DOHH2 (cell line): ENCODE data around the gene CNDP1.

ENCODE experiments used
- H3F3A ChIP-seq: fragments of 200-600 bp; sonication (generic), shearing (Covaris generic); 2 replicates; pipeline ENCODE4 v1.6.0; 2016; ENCODE audit warnings: antibody characterized with exemption, mild to moderate bottlenecking; ENCODE audit not compliant: control insufficient read depth, insufficient read depth
- H3K27ac ChIP-seq: fragments of 200-600 bp; sonication (generic); 2 replicates; pipeline ENCODE4 v1.5.1; 2014; ENCODE audit warnings: low read depth, mild to moderate bottlenecking, low read length, moderate library complexity
- H3K27me3 ChIP-seq: fragments of 200-600 bp; sonication (generic); 2 replicates; pipeline ENCODE4 v1.6.1; 2014; ENCODE audit warnings: mild to moderate bottlenecking, low read length, mixed read lengths; ENCODE audit not compliant: control insufficient read depth
- H3K36me3 ChIP-seq: fragments of 200-600 bp; sonication (generic); 2 replicates; pipeline ENCODE4 v1.6.1; 2014; ENCODE audit warnings: mild to moderate bottlenecking, low read length, moderate library complexity, mixed read lengths; ENCODE audit not compliant: control insufficient read depth
- H3K4me1 ChIP-seq: fragments of 200-600 bp; sonication (generic); 2 replicates; pipeline ENCODE4 v1.6.1; 2014; ENCODE audit warnings: mild to moderate bottlenecking, low read length, mixed read lengths; ENCODE audit not compliant: control insufficient read depth
- H3K4me2 ChIP-seq: fragments of 200-600 bp; sonication (generic); 2 replicates; pipeline ENCODE4 v1.6.0; 2014; ENCODE audit warnings: mild to moderate bottlenecking, low read length, moderate library complexity
- H3K4me3 ChIP-seq: fragments of 200-600 bp; sonication (generic); 2 replicates; pipeline ENCODE4 v1.5.1; 2014; ENCODE audit warnings: mild to moderate bottlenecking, low read length, mixed read lengths
- H3K79me2 ChIP-seq: fragments of 200-600 bp; sonication (generic); 2 replicates; pipeline ENCODE4 v1.6.1; 2014; ENCODE audit warnings: mild to moderate bottlenecking, low read length, mixed read lengths; ENCODE audit not compliant: control insufficient read depth
- H3K9me2 ChIP-seq: fragments of 200-600 bp; sonication (generic); replicated peaks from 2 replicates; pipeline ENCODE4 v1.6.1; 2014; ENCODE audit warnings: mild to moderate bottlenecking, low read length, mixed read lengths; ENCODE audit not compliant: control insufficient read depth
- H3K9me3 ChIP-seq: fragments of 200-600 bp; sonication (generic); 2 replicates; pipeline ENCODE4 v1.6.1; 2014; ENCODE audit warnings: antibody characterized with exemption, low read length, mixed read lengths; ENCODE audit not compliant: control insufficient read depth, insufficient read depth
- H4K20me1 ChIP-seq: fragments of 200-600 bp; sonication (generic); 2 replicates; pipeline ENCODE4 v1.6.0; 2014; ENCODE audit warnings: low read depth, mild to moderate bottlenecking, antibody characterized with exemption, low read length, moderate library complexity; ENCODE audit not compliant: control insufficient read depth, insufficient read depth
- CTCF ChIP-seq: fragments of 200-600 bp; sonication (generic); IDR thresholded peaks from one replicate; pipeline ENCODE4 v1.5.1; 2014; ENCODE audit warnings: antibody characterized with exemption, mild to moderate bottlenecking, low read depth, low read length; ENCODE audit not compliant: poor library complexity, severe bottlenecking
- EZH2phosphoT487 ChIP-seq: fragments of 200-600 bp; sonication (generic); IDR thresholded peaks from 2 replicates; pipeline ENCODE4 v1.6.1; 2017; ENCODE audit warnings: borderline replicate concordance, mild to moderate bottlenecking, antibody characterized with exemption, low read length, moderate library complexity, mixed read lengths

CNDP1 gene

DNA sequence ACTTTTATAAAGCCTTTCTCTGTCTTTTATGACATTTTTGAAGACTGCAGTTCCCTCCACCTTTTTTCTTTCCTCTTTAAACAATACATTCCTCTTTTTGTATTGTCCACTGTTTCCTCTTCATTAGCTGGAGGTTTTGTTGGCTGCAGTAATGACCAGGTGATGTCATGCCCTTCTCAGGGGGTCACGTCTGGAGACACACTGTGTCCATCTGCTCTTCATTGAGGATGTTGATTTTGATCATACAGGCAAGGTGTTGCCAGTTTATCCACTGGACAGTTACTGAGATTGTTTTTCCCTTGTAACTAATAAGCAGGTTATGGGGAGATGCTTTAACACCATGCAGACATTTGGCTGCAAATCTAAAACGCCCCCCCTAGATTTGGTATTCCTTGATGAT lies 83.2 kb downstream of the CNDP1 start:
- no peaks in the 10 kb centered on the region for H3K9me3 ChIP-seq
- no peaks in the 10 kb centered on the region for H3F3A ChIP-seq
- peaks cover 59% of the 10 kb centered on the region for H3K79me2 ChIP-seq
- no peak overlapping the region for H3K4me2 ChIP-seq
- no peak overlapping the region for H3K4me3 ChIP-seq
- no peak overlapping the region for H3K27ac ChIP-seq
- H3K27me3 ChIP-seq, result no peaks in the 10 kb centered on the region
- H3K4me1 ChIP-seq, result peaks cover 9% of the 10 kb centered on the region
- 0 out of 2 replicates have a peak, but pooled peaks cover 3% of the 10 kb centered on the region for H4K20me1 ChIP-seq
- TF ChIP-seq EZH2phosphoT487, result no peak
- TF ChIP-seq CTCF, result no peak
- no peaks in the 10 kb centered on the region for H3K9me2 ChIP-seq
- H3K36me3 ChIP-seq, result no peaks in the 10 kb centered on the region

DNA sequence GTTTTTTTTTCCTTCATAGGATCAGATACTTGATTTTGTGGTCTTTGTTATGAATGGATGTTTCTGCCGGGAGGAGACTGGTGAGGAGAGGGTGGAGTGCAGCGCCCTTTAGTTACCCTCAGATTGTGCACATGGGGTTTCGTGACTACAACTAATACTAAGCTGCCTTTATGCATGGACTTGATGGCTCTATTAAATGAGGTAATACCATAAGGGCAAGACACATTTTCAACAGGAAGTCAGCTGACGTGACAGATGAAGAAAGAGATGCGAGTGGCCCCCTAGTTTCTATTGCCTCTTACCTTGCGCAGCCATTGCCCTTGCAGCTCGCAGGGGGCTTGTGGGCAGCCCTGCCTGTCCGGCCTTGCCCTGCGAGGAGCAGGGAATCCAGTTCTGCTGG lies 87.8 kb downstream of the CNDP1 start:
- Histone ChIP-seq H3F3A (no peaks in the 10 kb centered on the region), H3K4me2 (no peak overlapping the region), H3K79me2 (peaks cover 63% of the 10 kb centered on the region), H3K4me1 (no peaks in the 10 kb centered on the region), H3K27me3 (no peaks in the 10 kb centered on the region), H3K27ac (no peak overlapping the region), H3K9me3 (no peaks in the 10 kb centered on the region), H3K4me3 (no peak overlapping the region), H3K36me3 (no peaks in the 10 kb centered on the region), H3K9me2 (no peaks in the 10 kb centered on the region), H4K20me1 (peaks cover 14% of the 10 kb centered on the region; the same call in 1 of the 2 replicates)
- no peak for TF ChIP-seq EZH2phosphoT487

DNA sequence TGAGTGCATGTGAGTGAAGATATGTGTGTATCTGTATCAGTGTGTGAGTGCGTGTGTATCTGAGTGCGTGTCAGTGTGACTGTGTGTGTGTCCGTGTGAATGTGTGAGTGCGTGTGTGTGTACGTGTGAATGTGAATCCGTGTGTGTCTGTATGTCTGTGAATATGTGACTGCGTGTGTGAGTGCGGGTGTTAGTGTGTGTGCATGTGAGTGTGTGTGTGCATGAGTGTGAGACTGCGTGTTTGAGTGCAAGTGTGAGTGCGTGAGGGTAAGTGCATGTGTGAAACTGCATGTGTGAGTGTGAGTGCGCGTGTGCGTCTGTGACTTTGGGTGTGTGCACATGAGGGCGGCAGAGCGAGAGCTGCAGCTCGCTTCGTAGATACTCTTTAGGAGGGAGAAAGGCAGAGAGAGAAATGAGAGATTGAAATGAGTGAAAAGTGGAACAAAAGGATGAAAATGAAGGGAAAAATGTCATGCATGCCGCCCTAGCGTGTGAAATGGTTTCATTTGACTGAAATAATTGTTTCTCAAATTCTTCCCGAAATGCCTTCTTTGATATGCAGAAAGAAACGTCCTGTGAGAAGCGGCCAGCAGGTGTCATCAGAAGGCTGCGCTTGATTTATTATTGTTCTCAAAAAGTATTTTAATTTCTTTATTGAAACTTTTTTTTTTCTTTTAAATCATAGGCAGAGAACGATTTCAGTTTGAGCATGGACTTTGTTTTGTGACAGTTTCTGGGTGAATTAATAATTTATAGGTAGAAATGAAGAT lies 88.9 kb downstream of the CNDP1 start:
- H3K4me3 ChIP-seq, result no peak overlapping the region
- H3K36me3 ChIP-seq, result no peaks in the 10 kb centered on the region
- no peak overlapping the region for H3K27ac ChIP-seq
- TF ChIP-seq CTCF (no peak), EZH2phosphoT487 (no peak)
- H4K20me1 ChIP-seq, result peaks cover 14% of the 10 kb centered on the region; the same call in 1 of the 2 replicates
- H3K79me2 ChIP-seq, result peaks cover 57% of the 10 kb centered on the region
- H3F3A ChIP-seq, result no peaks in the 10 kb centered on the region
- H3K27me3 ChIP-seq, result no peaks in the 10 kb centered on the region
- no peaks in the 10 kb centered on the region for H3K9me3 ChIP-seq
- H3K4me2 ChIP-seq, result no peak overlapping the region
- H3K4me1 ChIP-seq, result no peaks in the 10 kb centered on the region
- no peaks in the 10 kb centered on the region for H3K9me2 ChIP-seq

- H4K20me1 ChIP-seq, result peaks cover 14% of the 10 kb centered on the region; the same call in 1 of the 2 replicates
- TF ChIP-seq EZH2phosphoT487 (no peak), CTCF (no peak)
- no peaks in the 10 kb centered on the region for H3K9me2 ChIP-seq
- no peaks in the 10 kb centered on the region for H3K9me3 ChIP-seq
- H3K27ac ChIP-seq, result no peak overlapping the region
- no peak overlapping the region for H3K4me3 ChIP-seq
- H3K4me1 ChIP-seq, result no peaks in the 10 kb centered on the region
- no peaks in the 10 kb centered on the region for H3K36me3 ChIP-seq
- H3F3A ChIP-seq, result no peaks in the 10 kb centered on the region
- H3K4me2 ChIP-seq, result no peak overlapping the region
- peaks cover 61% of the 10 kb centered on the region for H3K79me2 ChIP-seq
- no peaks in the 10 kb centered on the region for H3K27me3 ChIP-seq
Measured at GRCh38 chr18:74624466-74624865, 90.2 kb downstream of the CNDP1 start.
